ENCODE results near the gene CRTAC1.

The CRTAC1 gene

DNA sequence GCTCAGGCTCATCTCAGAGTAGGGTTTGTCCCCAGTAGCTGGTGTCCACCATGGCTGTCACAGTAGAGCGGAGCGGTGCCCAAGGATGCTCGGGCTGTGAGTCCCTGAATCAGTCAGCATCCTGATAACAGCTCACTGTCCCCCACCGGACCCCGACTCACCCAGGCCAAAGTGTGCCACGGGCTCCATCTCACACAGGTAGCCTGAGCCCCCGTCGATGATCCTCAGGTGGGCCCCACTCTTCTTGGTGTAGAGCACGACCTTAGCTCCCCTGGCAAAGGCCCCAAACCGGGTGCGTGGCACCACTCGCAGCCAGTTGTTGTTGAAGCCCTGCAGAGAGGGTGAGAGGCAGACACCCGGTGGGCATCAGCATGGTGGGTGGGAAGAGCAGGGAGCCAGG is 135.3 kb downstream of the CRTAC1 start:
- Histone ChIP-seq H3K36me3 (no peaks in the 10 kb centered on the region), H3K4me1 (no peaks in the 10 kb centered on the region), H3K4me3 (ENCODE audit: low read depth, low read length) (no peak overlapping the region), H3K9me3 (no peaks in the 10 kb centered on the region), H3K27me3 (no peaks in the 10 kb centered on the region)
- no peak for DNase-seq
- TF ChIP-seq, protein P1, sequence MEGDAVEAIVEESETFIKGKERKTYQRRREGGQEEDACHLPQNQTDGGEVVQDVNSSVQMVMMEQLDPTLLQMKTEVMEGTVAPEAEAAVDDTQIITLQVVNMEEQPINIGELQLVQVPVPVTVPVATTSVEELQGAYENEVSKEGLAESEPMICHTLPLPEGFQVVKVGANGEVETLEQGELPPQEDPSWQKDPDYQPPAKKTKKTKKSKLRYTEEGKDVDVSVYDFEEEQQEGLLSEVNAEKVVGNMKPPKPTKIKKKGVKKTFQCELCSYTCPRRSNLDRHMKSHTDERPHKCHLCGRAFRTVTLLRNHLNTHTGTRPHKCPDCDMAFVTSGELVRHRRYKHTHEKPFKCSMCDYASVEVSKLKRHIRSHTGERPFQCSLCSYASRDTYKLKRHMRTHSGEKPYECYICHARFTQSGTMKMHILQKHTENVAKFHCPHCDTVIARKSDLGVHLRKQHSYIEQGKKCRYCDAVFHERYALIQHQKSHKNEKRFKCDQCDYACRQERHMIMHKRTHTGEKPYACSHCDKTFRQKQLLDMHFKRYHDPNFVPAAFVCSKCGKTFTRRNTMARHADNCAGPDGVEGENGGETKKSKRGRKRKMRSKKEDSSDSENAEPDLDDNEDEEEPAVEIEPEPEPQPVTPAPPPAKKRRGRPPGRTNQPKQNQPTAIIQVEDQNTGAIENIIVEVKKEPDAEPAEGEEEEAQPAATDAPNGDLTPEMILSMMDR (IDR thresholded peaks at IDR 0.05; ENCODE audit: low read depth, low read length): no peak

DNA sequence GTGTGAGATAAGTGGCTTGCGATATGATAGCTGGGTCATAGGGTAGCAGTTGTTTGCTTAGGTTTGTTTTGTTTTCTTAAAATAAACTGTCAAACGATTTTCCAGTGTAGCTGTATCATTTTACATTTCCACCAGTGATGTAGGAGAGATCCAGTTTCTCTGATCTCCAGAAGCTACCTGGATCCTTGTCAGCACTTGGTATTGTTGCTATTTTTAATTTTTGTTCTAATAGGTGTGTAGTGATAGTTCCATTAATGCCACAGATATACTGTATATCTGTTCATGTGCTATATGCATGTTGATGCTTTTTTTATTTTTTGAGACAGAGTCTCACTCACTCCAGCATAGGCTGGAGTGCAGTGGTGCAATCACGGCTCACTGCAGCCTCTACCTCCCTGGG is 136.3 kb downstream of the CRTAC1 start:
- H3K4me3 ChIP-seq (ENCODE audit: low read depth, low read length): no peak overlapping the region
- no peaks in the 10 kb centered on the region for H3K27me3 ChIP-seq
- no peaks in the 10 kb centered on the region for H3K4me1 ChIP-seq
- H3K9me3 ChIP-seq: no peaks in the 10 kb centered on the region
- TF ChIP-seq, protein P1 (IDR thresholded peaks at IDR 0.05; ENCODE audit: low read depth, low read length): no peak
- no peaks in the 10 kb centered on the region for H3K36me3 ChIP-seq
- DNase-seq: no peak

DNA sequence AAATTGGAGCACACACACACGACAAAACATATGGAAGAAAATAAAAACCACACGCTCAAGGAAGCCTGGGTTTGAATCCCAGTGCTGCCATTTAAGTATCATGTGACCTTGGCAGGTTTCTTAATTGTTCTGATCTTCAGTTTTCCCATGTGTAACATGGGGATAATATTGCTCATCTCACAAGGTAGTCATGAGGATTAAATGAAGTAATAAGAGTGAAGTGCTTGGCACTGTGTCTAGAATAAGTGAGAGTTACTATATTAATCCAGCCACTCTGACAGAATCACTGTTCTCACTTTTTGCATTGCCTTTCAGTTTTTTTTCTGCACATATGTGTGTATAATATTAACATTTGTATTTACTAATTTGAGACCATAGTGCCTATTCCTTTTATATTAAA is 137.5 kb downstream of the CRTAC1 start:
- DNase-seq: no peak
- TF ChIP-seq, protein P1 (IDR thresholded peaks at IDR 0.05; ENCODE audit: low read depth, low read length): no peak
- no peak overlapping the region for H3K4me3 ChIP-seq (ENCODE audit: low read depth, low read length)
- H3K36me3 ChIP-seq: no peaks in the 10 kb centered on the region
- H3K9me3 ChIP-seq: no peaks in the 10 kb centered on the region
- H3K4me1 ChIP-seq: no peaks in the 10 kb centered on the region
- no peaks in the 10 kb centered on the region for H3K27me3 ChIP-seq

DNA sequence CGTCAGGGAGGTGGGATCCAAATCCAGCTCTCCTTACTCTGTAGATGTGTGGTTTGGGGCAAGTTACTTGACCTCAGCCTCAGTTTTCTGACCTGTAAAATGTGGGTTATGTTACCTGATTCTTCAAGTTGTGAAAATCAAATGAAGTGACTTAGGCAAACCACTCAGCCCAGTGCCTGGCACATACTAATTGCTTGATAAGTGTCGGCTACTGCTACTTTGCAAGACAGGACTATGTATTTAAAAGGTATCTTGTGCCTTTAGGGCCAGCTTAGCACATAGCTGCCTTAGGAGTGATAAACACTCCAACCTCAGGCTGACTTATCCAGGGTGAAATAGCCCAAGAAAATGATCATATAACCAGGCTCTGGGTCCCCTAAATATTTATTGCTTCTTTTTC is 137.9 kb downstream of the CRTAC1 start:
- DNase-seq: no peak
- Histone ChIP-seq H3K9me3 (no peaks in the 10 kb centered on the region), H3K27me3 (no peaks in the 10 kb centered on the region)

DNA sequence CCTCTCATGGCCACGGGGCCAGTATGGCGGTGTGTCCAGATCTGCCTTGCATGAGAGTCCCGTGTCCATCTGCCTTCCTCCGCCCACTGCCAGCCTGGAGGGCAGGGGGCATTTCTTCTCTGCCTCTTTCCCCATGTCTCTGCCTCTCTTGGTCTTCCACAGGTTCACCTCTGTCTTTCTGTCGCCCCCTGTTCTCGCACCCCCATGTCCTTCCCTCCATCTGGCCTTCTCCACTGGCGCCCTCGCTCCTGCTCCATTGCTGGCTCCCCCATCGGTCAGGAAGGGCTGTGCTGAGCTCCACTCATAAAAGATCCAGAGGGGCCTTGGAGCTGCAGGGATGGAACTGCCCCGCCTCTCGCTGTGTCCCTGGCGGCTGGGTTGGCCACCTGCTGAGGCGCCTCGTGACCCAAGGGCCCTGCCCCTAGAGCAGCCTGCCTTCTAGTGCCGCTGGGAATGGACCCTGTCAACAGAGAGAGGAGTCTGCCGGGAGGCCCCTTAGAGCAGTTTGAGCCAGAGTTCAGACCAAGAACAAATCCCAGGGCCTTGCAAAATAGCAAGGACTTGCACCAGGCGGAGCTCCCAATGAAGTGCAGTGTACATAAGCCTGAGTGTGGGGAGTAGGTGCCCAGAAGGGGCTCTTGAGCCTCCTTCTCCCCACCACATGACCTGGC is 138.8 kb downstream of the CRTAC1 start:
- no peaks in the 10 kb centered on the region for H3K27me3 ChIP-seq
- H3K36me3 ChIP-seq: no peaks in the 10 kb centered on the region
- TF ChIP-seq, protein P1 (IDR thresholded peaks at IDR 0.05; ENCODE audit: low read depth, low read length): no peak
- no peaks in the 10 kb centered on the region for H3K4me1 ChIP-seq
- no peak overlapping the region for H3K4me3 ChIP-seq (ENCODE audit: low read depth, low read length)
- no peak for DNase-seq
- no peaks in the 10 kb centered on the region for H3K9me3 ChIP-seq

More for the DNA sequence above, 137.9 kb downstream of the CRTAC1 start:
- no peak overlapping the region for H3K4me3 ChIP-seq (ENCODE audit: low read depth, low read length)
- H3K36me3 ChIP-seq: no peaks in the 10 kb centered on the region
- TF ChIP-seq, protein P1 (IDR thresholded peaks at IDR 0.05; ENCODE audit: low read depth, low read length): no peak
- H3K4me1 ChIP-seq: no peaks in the 10 kb centered on the region

DNA sequence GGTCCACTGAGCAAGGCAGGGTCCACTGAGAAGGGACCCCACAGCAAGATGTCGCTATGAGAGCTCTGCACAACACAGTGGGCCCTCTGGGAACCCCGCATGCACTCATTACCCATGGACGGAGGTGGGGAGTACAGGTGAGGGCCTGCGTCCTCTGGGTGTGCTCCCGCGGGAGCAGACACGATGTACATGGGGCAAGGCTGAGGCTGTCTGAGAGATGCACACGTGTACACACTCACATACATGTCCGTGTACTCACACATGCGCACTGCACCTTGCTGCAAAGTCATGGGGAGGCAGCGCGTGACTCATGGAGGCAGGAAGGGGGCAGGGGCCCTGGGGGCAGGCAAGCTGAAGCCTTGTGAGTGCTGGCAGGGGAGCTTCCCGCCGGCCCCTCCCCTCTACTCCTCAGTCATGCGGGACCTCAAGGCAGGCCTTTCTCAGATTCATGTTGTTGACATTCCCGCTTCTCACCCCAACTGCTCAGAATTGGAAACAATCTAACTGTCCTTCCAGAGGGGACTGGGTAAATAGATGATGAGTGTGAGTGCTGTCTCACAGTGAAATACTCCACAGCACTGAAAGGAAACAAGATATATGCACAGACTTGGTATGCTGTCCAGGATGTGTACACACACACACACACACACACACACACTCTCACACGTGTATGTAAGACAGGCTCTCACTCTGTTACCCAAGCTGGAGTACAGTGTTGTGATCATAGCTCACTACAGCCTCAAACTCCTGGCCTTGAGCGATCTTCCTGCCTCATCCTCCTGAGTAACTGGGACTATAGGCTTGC is 140.8 kb downstream of the CRTAC1 start:
- TF ChIP-seq, protein P1 (IDR thresholded peaks at IDR 0.05; ENCODE audit: low read depth, low read length): no peak
- H3K4me3 ChIP-seq (ENCODE audit: low read depth, low read length): no peak overlapping the region
- no peak for DNase-seq
- H3K4me1 ChIP-seq: no peaks in the 10 kb centered on the region
- no peaks in the 10 kb centered on the region for H3K36me3 ChIP-seq
- no peaks in the 10 kb centered on the region for H3K9me3 ChIP-seq
- no peaks in the 10 kb centered on the region for H3K27me3 ChIP-seq

Data from BE2C (cell line).